NB4 (cell line): ENCODE results near the gene ONECUT2.

Experiments used
- MYC ChIP-seq: IDR thresholded peaks from 2 replicates; pipeline ENCODE4 v1.6.1; 2011; ENCODE audit warnings: low read depth, low read length
- POLR2A ChIP-seq: IDR thresholded peaks from 2 replicates; pipeline ENCODE4 v1.6.1; 2011; ENCODE audit warnings: mild to moderate bottlenecking; ENCODE audit not compliant: insufficient read length; ENCODE audit errors: extremely low read depth
- TF ChIP-seq, protein P1 (sequence below): IDR thresholded peaks from one replicate; pipeline ENCODE4 v1.5.1; 2012; ENCODE audit warnings: low read depth, low read length
- TF ChIP-seq, protein P2 (sequence below): IDR thresholded peaks from 2 replicates; pipeline ENCODE4 v1.6.1; 2011; ENCODE audit warnings: low read depth, low read length

- TF ChIP-seq, protein P1, sequence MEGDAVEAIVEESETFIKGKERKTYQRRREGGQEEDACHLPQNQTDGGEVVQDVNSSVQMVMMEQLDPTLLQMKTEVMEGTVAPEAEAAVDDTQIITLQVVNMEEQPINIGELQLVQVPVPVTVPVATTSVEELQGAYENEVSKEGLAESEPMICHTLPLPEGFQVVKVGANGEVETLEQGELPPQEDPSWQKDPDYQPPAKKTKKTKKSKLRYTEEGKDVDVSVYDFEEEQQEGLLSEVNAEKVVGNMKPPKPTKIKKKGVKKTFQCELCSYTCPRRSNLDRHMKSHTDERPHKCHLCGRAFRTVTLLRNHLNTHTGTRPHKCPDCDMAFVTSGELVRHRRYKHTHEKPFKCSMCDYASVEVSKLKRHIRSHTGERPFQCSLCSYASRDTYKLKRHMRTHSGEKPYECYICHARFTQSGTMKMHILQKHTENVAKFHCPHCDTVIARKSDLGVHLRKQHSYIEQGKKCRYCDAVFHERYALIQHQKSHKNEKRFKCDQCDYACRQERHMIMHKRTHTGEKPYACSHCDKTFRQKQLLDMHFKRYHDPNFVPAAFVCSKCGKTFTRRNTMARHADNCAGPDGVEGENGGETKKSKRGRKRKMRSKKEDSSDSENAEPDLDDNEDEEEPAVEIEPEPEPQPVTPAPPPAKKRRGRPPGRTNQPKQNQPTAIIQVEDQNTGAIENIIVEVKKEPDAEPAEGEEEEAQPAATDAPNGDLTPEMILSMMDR: no peak
- TF ChIP-seq POLR2A (no peak), MYC (no peak)
- TF ChIP-seq, protein P2, sequence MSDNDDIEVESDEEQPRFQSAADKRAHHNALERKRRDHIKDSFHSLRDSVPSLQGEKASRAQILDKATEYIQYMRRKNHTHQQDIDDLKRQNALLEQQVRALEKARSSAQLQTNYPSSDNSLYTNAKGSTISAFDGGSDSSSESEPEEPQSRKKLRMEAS: no peak
Observed at GRCh38 chr18:57426187-57426586, 9.0 kb upstream of the ONECUT2 start.
